HG02610 (cell line): Measurements from ENCODE around the gene MAU2.

Experiments
- ATAC-seq: cut with Tn5 transposase; IDR thresholded peaks from one replicate; pipeline ENCODE4 v1.9.1; 2021; ENCODE audit warnings: mild to moderate bottlenecking, moderate library complexity; ENCODE audit not compliant: unreplicated experiment

The MAU2 gene

GRCh38 chr19:19320361-19321140 is at the start of gene MAU2, which contains the start of gene SUGP1:
MAU2 (plus strand) TSS chr19:19320829; CDS start chr19:19320860, 31 bp downstream.
SUGP1 (minus strand) TSS chr19:19320509; CDS start chr19:19320496, 13 bp downstream.
- ATAC-seq = peak; percentile 93

GRCh38 chr19:19271828-19272599 is 48.6 kb upstream of the MAU2 start:
- ATAC-seq = no peak

DNA sequence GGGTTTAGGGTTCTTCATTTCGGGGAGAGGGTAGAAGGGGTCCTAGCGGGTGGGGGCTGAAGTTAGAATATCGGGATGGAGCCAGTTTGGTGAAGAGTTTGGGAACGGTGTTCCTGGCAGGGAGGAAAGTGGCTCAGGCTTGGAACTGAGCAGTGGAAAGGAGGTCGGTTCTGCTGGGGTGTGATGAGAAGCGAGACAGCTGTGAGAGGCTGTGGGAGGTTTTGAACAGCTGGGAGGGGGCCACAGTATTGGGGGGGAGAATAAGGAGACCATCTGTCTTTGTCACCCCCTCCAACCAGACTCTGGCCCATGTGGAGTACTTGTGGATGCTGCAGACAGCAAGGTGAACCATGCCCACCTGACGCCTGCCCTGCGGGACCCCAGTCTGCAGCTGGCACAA is 46.5 kb upstream of the MAU2 start:
- no peak for ATAC-seq

GRCh38 chr19:19274716-19275565 is 45.7 kb upstream of the MAU2 start:
- no peak for ATAC-seq

DNA sequence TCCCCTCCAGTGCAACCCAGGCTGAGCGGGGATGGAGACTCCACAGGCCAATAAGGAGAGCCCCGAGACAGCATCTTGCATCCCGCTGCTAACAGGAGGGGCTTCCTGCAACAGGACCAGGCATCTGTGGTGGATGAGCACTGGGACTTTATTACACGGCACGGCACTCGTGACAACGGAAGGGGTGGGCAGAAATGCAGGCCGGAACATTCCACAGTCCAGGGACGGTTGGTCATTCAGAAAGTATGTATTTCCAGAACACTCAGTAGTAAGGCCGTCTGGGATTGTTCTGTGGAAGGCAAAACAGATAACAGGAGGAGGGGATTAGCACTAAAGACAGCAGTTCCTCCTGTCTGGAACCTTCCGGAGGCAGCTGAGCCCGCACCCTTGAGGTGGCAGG is 44.2 kb upstream of the MAU2 start:
- no peak for ATAC-seq

DNA sequence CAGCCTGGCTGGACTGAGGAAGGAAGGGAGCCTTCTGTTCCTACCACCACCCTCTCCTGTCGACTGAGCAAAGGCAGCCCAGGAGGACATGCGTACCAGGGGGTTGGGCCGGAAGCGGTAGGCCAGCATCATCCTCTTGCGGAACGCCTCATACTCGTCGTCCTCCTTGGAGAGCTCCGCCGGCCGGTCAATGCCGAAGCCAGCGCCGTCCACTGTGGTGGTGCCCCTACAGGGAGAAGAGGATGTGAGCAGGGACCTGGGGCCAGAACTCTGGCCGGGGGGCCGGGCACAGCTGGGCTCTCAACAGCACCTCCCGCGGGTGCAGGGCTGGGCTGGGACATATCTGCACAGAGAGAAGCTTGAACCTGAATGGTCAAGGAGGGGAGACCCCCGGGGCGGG is 43.8 kb upstream of the MAU2 start:
- no peak for ATAC-seq

- ATAC-seq = no peak
Measured at GRCh38 chr19:19278315-19278714, 42.3 kb upstream of the MAU2 start.

DNA sequence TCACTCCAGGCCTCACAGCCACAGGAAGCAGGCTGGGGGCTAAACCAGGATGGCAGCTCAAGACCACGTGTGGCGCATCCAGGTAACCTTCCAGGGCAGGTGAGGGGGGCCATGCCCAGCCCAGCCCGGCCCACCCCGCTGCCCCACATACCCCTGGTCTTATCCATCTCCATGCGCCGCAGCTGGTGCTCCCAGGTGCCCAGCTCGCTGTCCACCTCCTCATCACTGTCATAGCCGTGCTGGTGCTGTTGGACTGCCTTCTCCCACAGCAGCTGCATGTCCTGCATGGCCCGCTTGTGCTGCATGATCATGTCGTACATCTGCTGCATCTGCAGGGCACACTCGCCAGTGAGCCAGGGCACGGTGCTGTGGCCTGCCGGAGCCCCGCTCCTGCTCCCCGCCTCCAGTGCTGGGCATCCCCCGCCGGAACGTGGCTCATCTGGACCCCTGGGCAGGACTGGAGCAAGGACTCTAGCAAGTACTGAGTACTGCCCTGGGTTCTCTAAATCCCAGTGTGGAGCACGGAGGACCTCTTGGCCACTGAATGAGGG is 41.5 kb upstream of the MAU2 start:
- no peak for ATAC-seq

- no peak for ATAC-seq
Measured at GRCh38 chr19:19279853-19280252, 40.8 kb upstream of the MAU2 start.

GRCh38 chr19:19280561-19280960 is 40.1 kb upstream of the MAU2 start:
- ATAC-seq = no peak

- no peak for ATAC-seq
Measured at GRCh38 chr19:19285686-19286085, 34.9 kb upstream of the MAU2 start.

DNA sequence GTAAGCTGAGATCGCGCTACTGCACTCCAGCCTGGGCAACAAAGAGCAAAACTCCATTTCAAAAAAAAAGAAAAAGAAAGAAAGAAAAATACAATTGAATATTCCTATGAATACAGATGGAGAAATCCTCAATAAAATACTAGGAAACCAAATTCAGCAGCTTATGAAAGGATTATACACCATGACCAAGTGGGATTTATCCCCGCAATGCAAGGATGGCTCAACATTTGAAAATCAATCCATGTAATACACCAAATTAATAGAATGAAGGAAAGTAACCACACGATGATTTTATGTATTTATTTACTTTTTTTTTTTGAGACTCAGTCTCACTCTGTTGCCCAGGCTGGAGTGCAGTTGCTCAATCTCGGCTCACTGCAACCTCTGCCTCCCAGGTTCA is 28.0 kb upstream of the MAU2 start:
- ATAC-seq = no peak

DNA sequence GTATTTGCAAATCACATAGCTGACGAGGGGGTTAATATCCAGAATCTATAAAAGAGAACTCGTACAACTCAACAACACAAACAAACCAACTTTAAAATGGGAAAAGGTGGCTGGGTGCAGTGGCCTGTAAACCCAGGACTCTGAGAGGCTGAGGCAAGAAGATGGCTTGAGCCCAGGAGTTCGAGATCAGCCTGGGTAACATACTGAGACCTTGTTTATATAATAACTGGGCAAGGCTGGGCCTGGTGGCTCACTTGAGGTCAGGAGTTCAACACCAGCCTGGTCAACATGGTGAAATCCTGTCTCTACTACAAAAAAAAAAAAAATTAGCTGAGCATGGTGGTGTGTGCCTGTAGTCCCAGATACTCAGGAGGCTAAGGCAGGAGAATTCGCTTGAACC is 25.7 kb upstream of the MAU2 start:
- no peak for ATAC-seq

GRCh38 chr19:19296953-19297689 is 23.5 kb upstream of the MAU2 start:
- no peak for ATAC-seq

GRCh38 chr19:19297759-19298158 is 22.9 kb upstream of the MAU2 start:
- no peak for ATAC-seq

- no peak for ATAC-seq
Measured at GRCh38 chr19:19300613-19301012, 20.0 kb upstream of the MAU2 start.

DNA sequence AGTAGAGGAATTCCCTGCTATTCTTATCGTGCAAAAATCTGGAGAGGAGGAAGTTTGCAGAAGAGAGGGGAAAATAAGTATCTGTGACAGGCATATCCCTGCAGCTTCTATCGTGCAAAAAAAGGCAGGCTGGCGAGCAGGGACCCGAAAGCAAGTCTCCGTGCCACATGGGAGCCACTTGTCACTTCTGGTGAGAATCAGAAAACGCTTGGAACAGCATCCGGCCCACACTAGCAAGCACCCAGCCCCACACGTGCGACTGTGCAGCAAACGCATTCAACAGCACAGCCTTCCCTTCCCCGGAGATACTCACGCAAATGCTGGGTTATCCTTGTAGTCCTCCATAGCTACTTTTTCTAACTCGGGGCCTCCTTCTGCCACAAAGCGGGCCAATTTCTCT is 17.2 kb upstream of the MAU2 start:
- ATAC-seq = no peak

GRCh38 chr19:19304186-19304965 is 16.3 kb upstream of the MAU2 start:
- no peak for ATAC-seq

- no peak for ATAC-seq
Measured at GRCh38 chr19:19305066-19305465, 15.6 kb upstream of the MAU2 start.

- ATAC-seq = no peak
Measured at GRCh38 chr19:19305696-19306095, 14.9 kb upstream of the MAU2 start.
